GM12875 (cell line): ENCODE measurements around the gene REPS1.

Experiments
- H3K4me3 ChIP-seq: one replicate; pipeline ENCODE4 v1.5.1; 2011; ENCODE audit warnings: low read depth, low read length, control low read depth
- TF ChIP-seq, protein P1 (sequence below): IDR thresholded peaks from 2 replicates; pipeline ENCODE4 v1.5.1; 2011; ENCODE audit warnings: low read depth, mild to moderate bottlenecking, control low read depth, inconsistent platforms, low read length, moderate library complexity, borderline replicate concordance; ENCODE audit not compliant: insufficient read depth

The REPS1 gene

GRCh38 chr6:138882369-138883017 lies 105.6 kb downstream of the REPS1 start:
- no peak overlapping the region for H3K4me3 ChIP-seq
- TF ChIP-seq, protein P1, sequence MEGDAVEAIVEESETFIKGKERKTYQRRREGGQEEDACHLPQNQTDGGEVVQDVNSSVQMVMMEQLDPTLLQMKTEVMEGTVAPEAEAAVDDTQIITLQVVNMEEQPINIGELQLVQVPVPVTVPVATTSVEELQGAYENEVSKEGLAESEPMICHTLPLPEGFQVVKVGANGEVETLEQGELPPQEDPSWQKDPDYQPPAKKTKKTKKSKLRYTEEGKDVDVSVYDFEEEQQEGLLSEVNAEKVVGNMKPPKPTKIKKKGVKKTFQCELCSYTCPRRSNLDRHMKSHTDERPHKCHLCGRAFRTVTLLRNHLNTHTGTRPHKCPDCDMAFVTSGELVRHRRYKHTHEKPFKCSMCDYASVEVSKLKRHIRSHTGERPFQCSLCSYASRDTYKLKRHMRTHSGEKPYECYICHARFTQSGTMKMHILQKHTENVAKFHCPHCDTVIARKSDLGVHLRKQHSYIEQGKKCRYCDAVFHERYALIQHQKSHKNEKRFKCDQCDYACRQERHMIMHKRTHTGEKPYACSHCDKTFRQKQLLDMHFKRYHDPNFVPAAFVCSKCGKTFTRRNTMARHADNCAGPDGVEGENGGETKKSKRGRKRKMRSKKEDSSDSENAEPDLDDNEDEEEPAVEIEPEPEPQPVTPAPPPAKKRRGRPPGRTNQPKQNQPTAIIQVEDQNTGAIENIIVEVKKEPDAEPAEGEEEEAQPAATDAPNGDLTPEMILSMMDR: no peak

GRCh38 chr6:138873191-138873590 lies 114.9 kb downstream of the REPS1 start:
- H3K4me3 ChIP-seq: no peak overlapping the region
- TF ChIP-seq, protein P1: no peak

DNA sequence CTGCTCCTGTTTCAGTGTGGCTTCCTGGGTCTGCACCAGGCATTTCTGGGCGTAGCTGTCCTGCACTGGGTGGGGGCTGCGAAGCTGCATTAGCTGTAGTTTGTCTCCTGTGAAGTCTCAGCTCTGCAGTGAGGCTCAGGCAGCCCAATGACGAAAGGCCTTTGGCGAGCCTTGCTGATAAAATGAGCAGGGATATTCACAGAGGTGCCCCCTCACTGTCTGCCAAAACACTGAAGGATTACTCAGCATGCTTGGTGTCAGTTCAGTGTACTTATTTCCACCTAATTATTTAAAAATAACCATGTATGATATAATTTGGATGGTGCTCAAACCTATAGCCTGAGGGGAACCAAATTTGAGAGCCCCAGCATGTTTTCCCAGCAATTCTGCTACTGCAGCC lies 118.7 kb downstream of the REPS1 start:
- no peak overlapping the region for H3K4me3 ChIP-seq
- TF ChIP-seq, protein P1: no peak

DNA sequence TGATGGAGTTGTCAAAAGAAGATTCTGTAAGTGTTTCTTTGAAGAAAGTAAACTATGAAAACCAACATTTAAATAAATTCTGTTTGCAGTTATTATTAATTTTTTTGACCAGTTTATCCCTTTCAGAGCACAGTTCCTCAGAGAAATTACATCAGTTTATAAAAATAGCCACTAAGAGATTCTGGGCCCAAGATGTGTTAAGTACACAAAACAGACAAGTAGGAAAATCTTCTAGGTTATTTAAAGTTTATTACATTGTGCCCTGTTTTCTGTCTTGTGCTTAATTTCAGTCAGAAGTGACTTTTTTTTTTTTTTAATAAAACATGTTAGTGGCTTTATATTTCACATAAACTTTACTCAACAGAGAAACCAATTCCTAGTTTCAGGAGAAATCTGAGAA lies 119.9 kb downstream of the REPS1 start:
- no peak overlapping the region for H3K4me3 ChIP-seq
- TF ChIP-seq, protein P1: no peak

- TF ChIP-seq, protein P1: no peak
- no peak overlapping the region for H3K4me3 ChIP-seq
Observed at GRCh38 chr6:138865480-138866109, 122.5 kb downstream of the REPS1 start.

DNA sequence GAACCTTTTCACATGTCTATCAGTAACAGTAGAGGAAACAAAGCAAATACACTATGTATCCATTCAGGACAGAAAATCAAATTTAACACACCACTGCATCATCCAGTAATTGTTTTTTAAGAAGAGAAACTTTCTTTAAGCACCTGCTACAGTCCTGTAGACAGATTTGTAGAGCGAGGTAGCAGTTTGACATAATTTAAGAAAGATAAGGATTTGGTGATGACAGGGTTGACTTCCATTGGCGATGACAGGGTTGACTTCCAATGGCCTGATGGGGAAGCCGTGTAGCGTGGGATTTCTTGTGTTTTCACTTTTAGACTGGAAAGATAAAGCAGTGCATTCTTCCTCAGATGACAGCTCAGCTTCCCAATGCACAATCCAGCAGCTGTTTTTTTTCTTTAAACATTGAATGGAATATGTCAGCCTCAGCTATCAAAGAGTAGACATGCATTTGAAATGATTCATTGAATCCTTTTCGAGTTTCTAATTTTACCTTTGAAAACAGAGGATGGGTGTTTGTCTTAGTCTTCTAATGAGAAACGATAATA lies 123.6 kb downstream of the REPS1 start:
- TF ChIP-seq, protein P1: no peak
- H3K4me3 ChIP-seq: no peak overlapping the region

GRCh38 chr6:138863321-138863720 lies 124.7 kb downstream of the REPS1 start:
- TF ChIP-seq, protein P1: no peak
- no peak overlapping the region for H3K4me3 ChIP-seq
